ENCODE results near the gene POLDIP2.

Gene POLDIP2, protein sequence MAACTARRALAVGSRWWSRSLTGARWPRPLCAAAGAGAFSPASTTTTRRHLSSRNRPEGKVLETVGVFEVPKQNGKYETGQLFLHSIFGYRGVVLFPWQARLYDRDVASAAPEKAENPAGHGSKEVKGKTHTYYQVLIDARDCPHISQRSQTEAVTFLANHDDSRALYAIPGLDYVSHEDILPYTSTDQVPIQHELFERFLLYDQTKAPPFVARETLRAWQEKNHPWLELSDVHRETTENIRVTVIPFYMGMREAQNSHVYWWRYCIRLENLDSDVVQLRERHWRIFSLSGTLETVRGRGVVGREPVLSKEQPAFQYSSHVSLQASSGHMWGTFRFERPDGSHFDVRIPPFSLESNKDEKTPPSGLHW

GRCh38 chr17:28357061-28357900, at the start of gene POLDIP2:
POLDIP2 (minus strand) TSS chr17:28357527; CDS start chr17:28357448, 79 bp downstream.
- peak; percentile 98 for DNase-seq (ENCODE audit: low spot score)
- TF ChIP-seq, protein P1, sequence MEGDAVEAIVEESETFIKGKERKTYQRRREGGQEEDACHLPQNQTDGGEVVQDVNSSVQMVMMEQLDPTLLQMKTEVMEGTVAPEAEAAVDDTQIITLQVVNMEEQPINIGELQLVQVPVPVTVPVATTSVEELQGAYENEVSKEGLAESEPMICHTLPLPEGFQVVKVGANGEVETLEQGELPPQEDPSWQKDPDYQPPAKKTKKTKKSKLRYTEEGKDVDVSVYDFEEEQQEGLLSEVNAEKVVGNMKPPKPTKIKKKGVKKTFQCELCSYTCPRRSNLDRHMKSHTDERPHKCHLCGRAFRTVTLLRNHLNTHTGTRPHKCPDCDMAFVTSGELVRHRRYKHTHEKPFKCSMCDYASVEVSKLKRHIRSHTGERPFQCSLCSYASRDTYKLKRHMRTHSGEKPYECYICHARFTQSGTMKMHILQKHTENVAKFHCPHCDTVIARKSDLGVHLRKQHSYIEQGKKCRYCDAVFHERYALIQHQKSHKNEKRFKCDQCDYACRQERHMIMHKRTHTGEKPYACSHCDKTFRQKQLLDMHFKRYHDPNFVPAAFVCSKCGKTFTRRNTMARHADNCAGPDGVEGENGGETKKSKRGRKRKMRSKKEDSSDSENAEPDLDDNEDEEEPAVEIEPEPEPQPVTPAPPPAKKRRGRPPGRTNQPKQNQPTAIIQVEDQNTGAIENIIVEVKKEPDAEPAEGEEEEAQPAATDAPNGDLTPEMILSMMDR (IDR thresholded peaks at IDR 0.05; ENCODE audit: extremely low read depth, missing control alignments) = no peak

DNA sequence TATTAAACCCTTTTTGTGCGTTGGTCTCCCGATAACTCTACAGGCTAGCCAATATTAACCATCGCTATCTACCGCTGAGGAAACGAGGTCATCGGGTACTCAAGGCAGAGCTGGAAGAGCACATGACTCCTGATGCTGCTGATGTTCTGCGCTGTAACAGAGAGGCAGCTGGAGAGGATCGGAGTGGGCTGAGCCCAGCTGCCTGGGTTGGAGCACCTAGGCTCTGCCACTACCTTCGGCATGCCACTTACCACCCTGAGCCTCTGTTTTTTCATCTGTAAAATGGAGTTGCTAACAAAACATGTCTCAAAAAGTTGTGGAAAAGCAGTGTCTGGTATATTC, 49.1 kb upstream of the POLDIP2 start:
- no peak for DNase-seq (ENCODE audit: low spot score)
- TF ChIP-seq, protein P1 (IDR thresholded peaks at IDR 0.05; ENCODE audit: extremely low read depth, missing control alignments) = no peak

DNA sequence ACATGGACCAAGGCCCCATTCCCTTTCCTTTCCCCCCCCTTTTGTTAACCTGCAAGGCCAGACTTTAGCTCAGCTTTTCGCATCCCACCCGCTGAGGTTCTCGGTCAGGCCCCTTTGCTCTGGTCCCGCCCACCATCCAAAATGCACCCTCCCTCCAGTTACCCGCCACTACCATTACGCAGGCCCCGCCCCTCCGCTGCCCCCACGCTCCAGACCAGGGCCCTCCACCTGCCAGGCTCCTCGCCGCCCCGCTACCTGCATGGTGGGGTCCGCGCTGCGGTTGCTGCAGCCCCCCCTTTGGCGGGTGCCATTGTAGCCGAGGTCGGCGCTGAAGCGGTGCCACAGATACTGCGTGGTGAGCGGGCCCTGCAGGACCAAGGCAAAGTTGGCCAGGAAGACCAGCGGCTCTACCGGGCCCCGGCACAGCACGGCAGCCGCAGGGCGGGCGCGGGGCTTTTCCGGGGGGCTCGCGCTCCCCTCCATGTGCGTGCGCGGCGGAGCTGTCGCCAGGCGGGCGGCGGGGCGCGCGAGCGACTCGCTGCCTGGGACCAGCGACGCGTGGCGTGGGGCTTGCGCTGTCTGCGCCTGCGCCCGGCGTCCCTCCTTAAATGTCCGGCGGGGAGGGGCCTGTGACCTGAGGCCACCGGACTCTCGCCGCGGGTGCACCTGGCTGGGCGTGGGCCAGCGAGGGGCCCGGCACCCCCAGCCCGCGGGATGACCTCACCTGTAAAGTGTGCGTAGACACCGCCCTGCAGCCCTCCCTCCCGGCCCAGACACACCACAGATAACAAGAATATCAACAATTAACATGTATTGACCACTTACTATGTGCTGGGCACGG, 48.5 kb upstream of the POLDIP2 start, which contains the start of gene SLC46A1:
Gene SLC46A1, minus strand, starts transcription at position 581 of the 841 bp plus-strand sequence. Its CDS starts 98 bp downstream, at position 483.
- TF ChIP-seq, protein P1 (IDR thresholded peaks at IDR 0.05; ENCODE audit: extremely low read depth, missing control alignments) = no peak
- peak; percentile 89 for DNase-seq (ENCODE audit: low spot score)

GRCh38 chr17:28404812-28405570, 47.7 kb upstream of the POLDIP2 start:
- no peak for DNase-seq (ENCODE audit: low spot score)
- TF ChIP-seq, protein P1 (IDR thresholded peaks at IDR 0.05; ENCODE audit: extremely low read depth, missing control alignments) = no peak

- TF ChIP-seq, protein P1 (IDR thresholded peaks at IDR 0.05; ENCODE audit: extremely low read depth, missing control alignments) = no peak
- no peak for DNase-seq (ENCODE audit: low spot score)
These were observed 47.1 kb upstream of the POLDIP2 start for GRCh38 chr17:28404461-28404811.

DNA sequence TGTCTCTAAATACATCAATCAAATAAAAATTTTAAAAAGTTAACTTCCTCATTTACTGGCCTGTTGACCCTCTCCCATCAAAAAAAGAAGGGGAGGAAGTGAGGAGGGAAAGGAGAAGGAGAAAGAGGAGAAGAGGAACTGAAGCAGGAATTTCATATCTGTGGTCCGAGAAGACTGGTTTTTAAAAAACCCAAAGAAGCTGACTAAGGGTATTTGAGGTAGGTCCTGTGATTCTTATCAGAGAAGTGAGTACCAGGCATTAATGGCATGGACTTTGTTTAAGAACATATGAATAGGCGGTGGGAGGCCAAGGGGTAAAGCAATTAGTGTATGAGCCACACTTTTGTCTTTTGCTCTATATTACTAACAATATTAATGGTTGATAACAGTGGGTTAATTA, 46.7 kb upstream of the POLDIP2 start:
- TF ChIP-seq, protein P1 (IDR thresholded peaks at IDR 0.05; ENCODE audit: extremely low read depth, missing control alignments) = no peak
- DNase-seq (ENCODE audit: low spot score) = no peak
